Measurements from ENCODE around the gene ZNF230.
A peak's percentile ranks its signal among the peaks of the same experiment; 100 is the strongest.

The ZNF230 gene

DNA sequence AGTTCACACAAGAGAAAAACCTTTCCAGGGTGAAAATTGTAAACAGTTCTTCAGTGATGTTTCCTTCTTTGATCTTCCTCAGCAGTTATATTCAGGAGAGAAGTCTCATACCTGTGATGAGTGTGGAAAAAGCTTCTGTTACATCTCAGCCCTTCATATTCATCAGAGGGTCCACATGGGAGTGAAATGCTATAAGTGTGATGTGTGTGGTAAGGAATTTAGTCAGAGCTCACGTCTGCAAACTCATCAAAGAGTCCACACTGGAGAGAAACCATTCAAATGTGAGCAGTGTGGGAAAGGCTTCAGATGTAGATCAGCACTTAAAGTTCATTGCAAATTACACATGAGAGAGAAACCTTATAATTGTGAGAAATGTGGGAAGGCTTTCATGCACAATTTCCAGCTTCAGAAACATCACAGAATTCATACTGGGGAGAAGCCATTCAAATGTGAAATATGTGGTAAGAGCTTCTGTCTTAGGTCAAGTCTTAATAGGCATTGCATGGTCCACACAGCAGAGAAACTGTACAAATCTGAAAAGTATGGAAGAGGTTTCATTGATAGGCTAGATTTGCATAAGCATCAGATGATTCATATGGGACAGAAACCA, 29.3 kb downstream of the ZNF230 start:
- DNase-seq (ENCODE audit: low read depth in 2 of 3, low spot score in 1 of 3) = no peak

DNA sequence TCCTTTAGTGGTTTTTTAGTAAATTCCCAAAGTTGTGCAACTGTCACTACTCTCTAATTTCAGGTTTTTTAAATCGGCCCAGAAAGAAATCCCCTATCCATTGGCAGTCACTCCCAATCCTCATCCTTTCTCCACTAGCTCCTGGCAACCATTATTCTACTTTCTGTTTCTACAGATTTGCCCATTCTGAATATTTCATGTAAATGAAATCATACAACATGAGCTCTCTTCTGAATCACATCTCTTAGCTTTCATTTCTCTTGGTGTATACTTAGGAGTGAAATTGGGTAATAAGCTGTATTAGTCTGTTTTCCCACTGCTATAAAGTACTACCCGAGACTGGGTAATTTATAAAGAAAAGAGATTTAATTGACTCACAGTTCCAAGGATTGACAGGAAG, 39.4 kb downstream of the ZNF230 start:
- no peak for DNase-seq (ENCODE audit: low read depth in 2 of 3, low spot score in 1 of 3)

DNA sequence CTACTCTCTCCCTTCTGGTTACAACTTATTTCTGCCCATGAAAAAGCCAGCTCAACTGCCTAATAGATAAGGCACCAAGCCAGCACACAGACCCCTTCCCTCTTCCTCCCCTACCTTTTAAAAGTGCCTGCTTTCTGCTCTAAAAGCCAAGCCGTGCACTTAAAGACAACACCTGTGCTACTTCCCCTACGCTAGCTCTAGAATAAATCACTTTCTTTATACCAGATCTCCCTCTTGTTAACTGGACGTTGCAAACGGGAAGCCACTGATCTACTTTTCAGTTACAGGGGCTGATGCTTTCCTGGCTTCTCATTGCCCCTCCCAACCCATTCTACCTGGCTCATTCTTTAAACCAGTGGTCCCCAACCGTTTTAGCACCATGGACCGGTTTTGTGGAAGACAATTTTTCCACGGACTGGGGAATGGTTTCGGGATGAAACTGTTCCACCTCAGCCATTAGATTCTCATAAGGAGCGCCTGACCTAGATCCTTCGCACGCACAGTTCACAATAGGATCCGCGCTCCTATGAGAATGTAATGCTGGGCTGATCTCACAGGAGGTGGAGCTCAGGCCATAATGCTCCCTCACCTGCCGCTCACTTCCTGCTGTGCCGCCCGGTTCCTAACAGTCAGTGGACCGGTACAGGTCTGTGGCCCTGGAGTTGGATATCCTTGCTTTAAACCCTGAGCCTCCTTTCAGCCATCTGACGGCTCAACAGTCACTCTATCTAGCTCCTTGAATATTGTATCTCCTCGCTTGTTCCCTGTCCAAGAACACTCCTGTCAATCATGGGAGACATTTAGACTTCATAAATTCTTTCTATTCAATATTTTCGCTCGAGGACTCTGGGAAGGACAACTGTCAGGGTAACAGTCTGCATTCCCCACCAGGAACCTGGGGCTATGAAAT, 48.2 kb downstream of the ZNF230 start:
- DNase-seq (ENCODE audit: low read depth in 2 of 3, low spot score in 1 of 3) = peak in 1 of 3 donors; percentile 4

DNA sequence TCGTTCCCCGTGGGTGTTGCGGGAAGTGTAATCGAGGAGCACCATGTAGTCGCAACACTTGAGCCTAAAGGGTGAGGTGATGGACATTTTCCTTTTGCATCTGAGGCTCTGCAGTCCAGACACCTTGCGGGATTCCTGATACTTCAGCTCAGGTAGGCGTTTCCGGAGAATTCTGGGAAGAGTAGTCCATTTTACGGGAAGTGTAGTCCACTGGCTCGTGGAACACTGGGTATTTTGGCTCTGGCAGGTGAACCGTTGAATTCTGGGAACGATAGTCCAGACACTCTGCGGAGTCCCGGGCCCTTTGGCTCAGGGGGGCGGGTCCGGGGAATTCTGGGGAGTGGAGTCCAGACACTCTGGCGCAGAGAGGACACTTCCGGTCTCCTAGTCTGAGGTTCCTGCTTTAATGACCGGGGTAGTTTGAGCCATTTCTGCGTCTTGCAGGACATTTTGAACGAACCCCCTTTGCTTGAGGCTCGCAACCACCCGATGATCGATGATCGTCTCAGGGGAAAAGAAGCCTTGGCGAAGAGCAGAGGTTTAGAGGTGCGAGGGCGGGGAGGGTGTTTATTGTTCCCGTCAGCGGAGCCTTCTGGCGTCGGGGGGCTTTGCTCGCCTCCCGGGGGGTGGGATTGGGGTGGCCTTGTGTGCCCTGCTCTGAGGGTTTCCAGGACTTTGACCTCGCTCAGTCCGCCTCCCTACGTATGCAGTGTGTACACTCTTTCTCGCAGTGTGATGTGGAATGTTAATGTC, 49.1 kb downstream of the ZNF230 start, which contains the start of gene ZNF223:
Gene ZNF223 (plus strand): TSS at position 387 of the 753 bp plus-strand sequence. CDS start 3,141 bp downstream, outside the sequence.
- peak in 2 of 3 donors; percentile 37 to 53 for DNase-seq (ENCODE audit: low read depth in 2 of 3, low spot score in 1 of 3)

DNA sequence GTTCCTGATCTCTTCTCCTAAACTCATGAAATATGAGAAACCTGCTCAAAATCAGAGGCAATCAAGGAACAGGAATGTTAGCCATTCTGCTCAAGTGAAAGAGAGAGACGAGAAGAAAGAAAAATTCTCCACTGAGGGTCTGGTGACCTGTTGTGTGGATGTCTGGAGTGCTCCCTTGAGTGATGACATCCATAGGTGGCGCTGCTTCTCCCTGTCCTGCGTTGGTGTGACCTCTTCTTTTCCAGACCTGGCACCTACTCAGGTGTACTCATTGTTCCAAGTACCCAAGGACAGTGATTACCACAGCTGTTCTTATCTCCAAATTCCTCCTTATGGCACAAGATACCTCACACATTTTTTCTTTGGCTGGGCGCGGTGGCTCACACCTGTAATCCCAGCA, 53.1 kb downstream of the ZNF230 start:
- DNase-seq (ENCODE audit: low read depth in 2 of 3, low spot score in 1 of 3) = no peak

DNA sequence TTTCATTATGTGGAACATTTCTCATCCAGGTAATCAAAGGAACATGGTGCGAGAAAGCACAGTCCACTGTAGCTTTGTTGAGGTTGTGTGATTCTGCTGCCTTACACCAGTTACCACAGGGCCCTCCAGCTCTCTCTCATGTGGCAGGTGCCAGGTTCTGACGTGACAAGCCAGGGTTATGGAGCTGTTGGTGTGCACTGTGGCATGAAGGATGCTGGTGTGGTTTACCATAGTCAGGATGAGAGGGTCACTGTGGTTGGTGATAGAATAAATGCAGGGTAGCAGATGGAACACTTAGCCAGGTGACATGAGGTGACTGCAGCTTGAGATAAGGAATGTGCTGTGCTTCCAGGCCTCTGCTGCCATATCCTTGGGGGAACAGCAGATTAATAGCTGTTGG, 56.5 kb downstream of the ZNF230 start:
- no peak for DNase-seq (ENCODE audit: low read depth in 2 of 3, low spot score in 1 of 3)

DNA sequence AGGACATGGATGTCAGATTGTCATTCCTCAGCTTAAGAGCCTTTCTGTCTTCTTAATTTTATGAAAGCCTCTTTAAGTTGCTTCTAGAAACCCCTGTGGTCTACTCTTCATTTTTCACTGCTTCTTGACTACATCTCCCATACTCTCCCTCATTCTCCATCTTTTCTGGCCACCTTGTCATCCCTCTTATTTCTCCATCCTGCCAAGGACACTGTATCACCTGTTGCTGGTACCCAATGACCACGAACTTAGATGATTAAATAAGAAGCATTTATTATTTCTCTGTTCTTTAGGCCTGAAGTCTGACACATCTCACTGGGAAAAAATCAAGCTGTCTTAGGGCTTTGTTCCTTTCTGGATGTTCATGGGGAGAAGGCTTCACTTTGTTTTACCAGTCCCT, 58.3 kb downstream of the ZNF230 start:
- DNase-seq (ENCODE audit: low read depth in 2 of 3, low spot score in 1 of 3) = no peak

Measured in stimulated activated CD4-positive, alpha-beta T cell treated with anti-CD3 and anti-CD28 coated beads, Interleukin-12 subunit alpha, Interleukin-12 subunit beta, amount 100 ng/mL, for 48 hours (primary cell).